Femur (tissue), 1 donor: ENCODE data around the gene MIGA2.
"Not testable (repeated sequence)": the region's sequence is repeated elsewhere in the genome, so short reads cannot be mapped to it uniquely, and the experiment has no call there.

Experiments used
- DNase-seq: peaks from one replicate; pipeline ENCODE4 v3.0.0-alpha.2; 2017

The MIGA2 gene, protein sequence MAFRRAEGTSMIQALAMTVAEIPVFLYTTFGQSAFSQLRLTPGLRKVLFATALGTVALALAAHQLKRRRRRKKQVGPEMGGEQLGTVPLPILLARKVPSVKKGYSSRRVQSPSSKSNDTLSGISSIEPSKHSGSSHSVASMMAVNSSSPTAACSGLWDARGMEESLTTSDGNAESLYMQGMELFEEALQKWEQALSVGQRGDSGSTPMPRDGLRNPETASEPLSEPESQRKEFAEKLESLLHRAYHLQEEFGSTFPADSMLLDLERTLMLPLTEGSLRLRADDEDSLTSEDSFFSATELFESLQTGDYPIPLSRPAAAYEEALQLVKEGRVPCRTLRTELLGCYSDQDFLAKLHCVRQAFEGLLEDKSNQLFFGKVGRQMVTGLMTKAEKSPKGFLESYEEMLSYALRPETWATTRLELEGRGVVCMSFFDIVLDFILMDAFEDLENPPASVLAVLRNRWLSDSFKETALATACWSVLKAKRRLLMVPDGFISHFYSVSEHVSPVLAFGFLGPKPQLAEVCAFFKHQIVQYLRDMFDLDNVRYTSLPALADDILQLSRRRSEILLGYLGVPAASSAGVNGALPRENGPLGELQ

DNA sequence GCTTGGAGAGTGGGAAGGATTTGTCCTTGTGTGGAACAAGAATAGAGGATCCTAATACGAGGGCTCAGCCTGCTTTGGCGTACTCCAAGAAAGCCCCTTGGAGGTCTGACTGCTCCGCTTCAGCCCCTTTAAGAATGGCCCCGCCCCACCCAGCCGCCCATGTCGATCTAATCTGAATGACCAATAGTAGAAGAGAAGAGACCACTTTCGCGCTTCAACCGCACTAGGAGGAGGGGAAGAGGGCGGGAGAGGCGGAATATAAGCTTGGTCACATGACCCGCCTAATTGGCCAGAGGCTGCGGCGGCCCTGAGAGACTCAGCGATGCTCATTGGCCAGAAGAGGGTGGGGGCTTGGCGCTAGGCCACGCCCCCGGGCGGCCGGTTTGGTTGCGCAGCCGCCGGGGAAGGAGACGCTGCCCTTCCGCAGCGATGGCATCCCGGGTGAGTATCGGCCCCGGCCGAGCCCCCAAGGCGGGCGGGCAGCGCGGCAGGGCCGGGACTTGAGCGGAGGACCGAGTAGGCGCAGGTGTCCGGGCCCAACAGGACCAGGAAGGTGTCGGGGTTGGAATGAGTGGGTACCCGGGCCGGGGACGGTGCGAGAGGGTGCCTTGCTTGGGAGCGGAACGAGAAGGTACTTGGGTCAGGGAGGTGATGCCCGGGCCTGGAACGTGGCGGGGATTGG is at the start of gene MIGA2:
MIGA2 (plus strand) TSS at position 386 of the 682 bp plus-strand sequence. CDS start 3,969 bp downstream, outside the sequence.
- DNase-seq: peak; percentile 99

DNA sequence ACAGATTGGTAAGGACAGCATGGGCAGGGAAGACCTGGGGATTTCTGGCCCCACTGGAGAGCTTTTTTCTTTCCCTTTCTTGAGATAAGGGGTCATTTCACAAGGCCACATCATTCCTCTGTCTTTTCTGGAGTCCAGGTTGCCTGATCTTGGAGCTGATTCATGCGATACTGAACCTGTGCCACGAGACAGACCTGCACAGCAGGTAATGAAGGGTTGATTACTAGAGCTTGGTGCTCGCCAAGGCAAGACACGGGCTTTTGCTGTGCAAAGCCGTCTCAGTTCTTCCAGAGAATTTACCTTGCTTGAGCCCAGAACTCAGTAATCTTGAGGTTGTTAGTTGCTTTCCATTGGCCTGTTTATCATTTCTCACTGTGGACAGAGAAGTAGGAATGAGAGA is 49.8 kb upstream of the MIGA2 start:
- no peak for DNase-seq

GRCh38 chr9:128987805-128988204 is 48.6 kb upstream of the MIGA2 start:
- peak; percentile 80 for DNase-seq

DNA sequence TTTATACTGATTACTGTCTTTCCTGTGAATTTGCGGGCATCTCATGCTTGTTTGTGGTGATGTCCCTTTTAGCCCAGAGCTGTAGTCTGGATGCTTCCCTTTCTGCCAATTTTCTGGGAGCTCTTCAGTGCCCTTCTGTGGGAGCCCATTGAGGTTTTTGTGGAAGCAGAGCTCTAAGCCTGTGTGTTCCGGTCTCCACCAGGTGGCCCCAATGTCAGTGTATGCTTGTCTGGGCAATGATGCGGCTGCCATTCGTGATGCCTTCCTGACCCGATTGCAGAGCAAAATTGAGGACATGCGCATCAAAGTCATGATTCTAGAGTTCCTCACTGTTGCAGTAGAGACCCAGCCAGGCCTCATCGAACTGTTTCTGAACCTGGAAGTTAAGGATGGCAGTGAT is 43.4 kb upstream of the MIGA2 start:
- DNase-seq: peak; percentile 24

DNA sequence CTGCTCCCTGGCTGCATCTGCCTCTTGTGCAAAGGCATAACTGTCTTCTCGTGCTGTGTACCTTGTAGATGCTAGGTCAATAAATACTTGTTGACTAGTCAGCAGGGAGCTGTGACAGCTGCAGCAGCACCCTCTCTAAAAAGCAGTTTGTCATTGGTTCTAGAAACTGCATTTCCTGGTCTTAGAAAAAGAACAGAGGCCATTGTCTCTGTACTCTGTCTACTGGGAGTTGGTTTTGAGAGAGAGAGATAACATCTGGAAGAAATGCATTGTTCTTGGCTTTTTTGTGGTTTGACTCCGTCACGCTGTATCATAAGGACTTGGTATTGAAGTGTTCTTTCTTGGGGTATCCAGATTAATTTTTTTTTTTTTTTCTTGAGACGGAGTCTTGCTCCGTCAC is 40.6 kb upstream of the MIGA2 start:
- DNase-seq: no peak

GRCh38 chr9:128998462-128998861 is 38.0 kb upstream of the MIGA2 start:
- no peak for DNase-seq

GRCh38 chr9:128999581-129000206 is 36.7 kb upstream of the MIGA2 start:
- DNase-seq: no peak

GRCh38 chr9:129001504-129002325 is 34.7 kb upstream of the MIGA2 start:
- no peak for DNase-seq

DNA sequence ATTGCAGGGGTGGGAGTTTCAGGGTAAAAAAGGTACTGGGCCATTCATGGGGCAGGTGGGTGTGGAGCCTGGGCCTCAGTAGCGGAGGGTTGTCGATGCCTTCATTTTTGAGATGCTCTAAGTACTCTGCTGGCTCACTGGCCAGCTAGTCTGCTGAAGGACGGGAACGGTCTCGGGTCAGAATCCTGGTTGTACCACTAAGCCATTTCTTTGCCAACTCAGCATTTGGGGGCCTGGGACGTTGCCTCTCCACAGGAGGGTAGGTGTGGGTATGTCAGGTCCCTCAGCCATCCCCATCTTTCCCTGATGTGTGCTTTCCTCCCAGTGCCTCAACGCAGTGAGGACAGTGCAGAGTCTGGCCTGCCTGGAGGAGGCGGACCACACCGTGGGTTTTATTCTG is 33.4 kb upstream of the MIGA2 start:
- DNase-seq: no peak

GRCh38 chr9:129004173-129004572 is 32.3 kb upstream of the MIGA2 start:
- not testable (repeated sequence) for DNase-seq

- DNase-seq: no peak
These were observed 31.0 kb upstream of the MIGA2 start for GRCh38 chr9:129005336-129005997.

GRCh38 chr9:129006328-129007034 is 29.9 kb upstream of the MIGA2 start:
- peak; percentile 75 for DNase-seq

- DNase-seq: peak; percentile 62
These were observed 29.2 kb upstream of the MIGA2 start for GRCh38 chr9:129007035-129007765.

DNA sequence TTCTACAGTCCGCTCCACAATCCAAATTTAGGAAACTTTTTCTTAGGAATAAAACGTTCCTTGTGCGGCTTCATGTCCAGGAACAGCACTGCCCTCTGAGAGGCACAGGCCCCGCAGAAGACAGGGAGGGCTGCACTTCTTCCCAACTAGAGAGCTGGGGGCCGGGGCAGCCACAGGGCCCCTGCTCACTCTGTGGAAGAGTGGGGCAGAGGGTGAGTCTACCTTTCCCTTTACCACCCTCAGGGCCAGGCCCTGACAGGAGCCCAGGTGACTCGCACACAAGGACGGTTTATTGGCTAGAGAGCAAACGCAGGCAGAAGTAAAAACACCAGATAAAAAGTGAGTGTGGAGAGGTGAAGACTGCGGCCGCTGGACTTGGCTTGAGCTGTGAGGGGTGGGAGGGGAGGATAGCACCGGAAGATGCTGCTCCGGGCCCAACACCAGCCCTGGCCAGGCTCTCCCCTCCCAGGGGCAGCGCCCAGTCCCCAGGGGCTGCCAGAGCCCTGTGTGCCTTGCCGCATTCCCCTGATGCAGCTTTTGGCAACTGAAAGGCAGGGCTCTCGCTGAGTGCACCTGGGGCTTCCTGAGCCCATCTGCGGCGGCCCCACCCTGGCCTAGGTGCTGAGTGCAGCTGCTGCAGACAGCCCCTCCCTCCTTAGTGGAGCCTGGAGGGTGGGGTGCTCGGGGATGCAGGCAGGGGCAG is 28.5 kb upstream of the MIGA2 start:
- no peak for DNase-seq

DNA sequence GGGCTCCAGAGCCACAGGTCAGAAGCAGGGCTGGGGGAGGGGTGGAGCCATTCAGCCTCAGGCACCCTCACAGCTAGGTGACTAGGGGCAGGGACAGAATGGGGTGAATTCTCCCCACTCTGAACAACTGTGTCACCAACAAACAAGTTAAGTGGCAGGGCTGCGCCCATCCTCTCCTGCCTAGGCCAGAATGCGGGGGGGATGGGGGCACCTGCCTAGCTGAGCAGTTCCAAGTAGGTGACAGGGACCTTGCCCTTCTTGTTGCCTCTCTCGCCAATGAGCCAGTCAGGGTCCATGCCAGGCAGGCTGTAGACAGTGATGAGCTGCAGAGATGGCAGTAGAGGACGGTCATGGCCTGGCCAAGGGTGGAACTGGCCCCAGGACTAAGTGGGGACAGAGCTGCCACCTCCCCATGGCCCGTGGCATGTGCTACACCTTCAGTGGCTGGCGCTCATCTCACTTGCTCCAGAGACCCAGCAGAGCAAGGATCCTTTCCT is 27.9 kb upstream of the MIGA2 start:
- no peak for DNase-seq

GRCh38 chr9:129008986-129009583 is 27.3 kb upstream of the MIGA2 start:
- no peak for DNase-seq

- DNase-seq: no peak
These were observed 26.8 kb upstream of the MIGA2 start for GRCh38 chr9:129009584-129010141.

GRCh38 chr9:129010267-129010975 is 26.0 kb upstream of the MIGA2 start:
- DNase-seq: no peak
